Stomach (tissue), 4 donors: ENCODE measurements around the gene RAI14.

Source experiments
- CTCF ChIP-seq, 7 experiments: fragments of 450-650 bp in 4 of 7; fragments of 200-600 bp in 3 of 7; sonication (generic) in 3 of 7; IDR thresholded peaks; one replicate each; pipeline ENCODE4 v1.5.1; 2016 to 2019; ENCODE audit warnings: antibody characterized with exemption in 7 of 7, control low read depth in 2 of 7, mild to moderate bottlenecking in 1 of 7
- EP300 ChIP-seq: sonication (generic); formaldehyde crosslinking; IDR thresholded peaks from one replicate; pipeline ENCODE4 v1.6.1; 2017; ENCODE audit warnings: antibody characterized with exemption
- POLR2A ChIP-seq, 4 donors: fragments of 450-650 bp; IDR thresholded peaks; one replicate each; pipeline ENCODE4 v1.6.1; 2016; ENCODE audit warnings: antibody characterized with exemption in 4 of 4, control low read depth in 2 of 4, mild to moderate bottlenecking in 1 of 4, moderate library complexity in 1 of 4
- POLR2AphosphoS5 ChIP-seq, 3 donors: sonication (generic); formaldehyde crosslinking; IDR thresholded peaks; one replicate each; pipeline ENCODE4 v1.6.1; 2016; ENCODE audit warnings: antibody characterized with exemption in 3 of 3

GRCh38 chr5:34718516-34718915, 62.4 kb downstream of the RAI14 start:
- TF ChIP-seq CTCF (IDR thresholded peaks at IDR 0.05) = no peak
- no peak for TF ChIP-seq POLR2A (IDR thresholded peaks at IDR 0.05)
- TF ChIP-seq POLR2AphosphoS5 (IDR thresholded peaks at IDR 0.05) = no peak
- TF ChIP-seq EP300 = no peak
